Fibroblast of lung (primary cell): ENCODE data around the gene TACSTD2.

Source experiments
- EZH2 ChIP-seq: IDR thresholded peaks from 2 replicates; pipeline ENCODE4 v1.5.1; 2012; ENCODE audit warnings: low read length, control low read depth, mild to moderate bottlenecking; ENCODE audit errors: missing control alignments
- TF ChIP-seq, protein P1 (sequence below), 2 donors: IDR thresholded peaks in 1 of 2; conservative IDR thresholded peaks in 1 of 2; 1 replicate in 1 of 2; 2 replicates in 1 of 2; pipeline ENCODE4 v1.5.1; 2011 to 2012; ENCODE audit warnings: low read length in 2 of 2, control low read depth in 1 of 2, inconsistent platforms in 1 of 2, low read depth in 1 of 2, mild to moderate bottlenecking in 1 of 2

DNA sequence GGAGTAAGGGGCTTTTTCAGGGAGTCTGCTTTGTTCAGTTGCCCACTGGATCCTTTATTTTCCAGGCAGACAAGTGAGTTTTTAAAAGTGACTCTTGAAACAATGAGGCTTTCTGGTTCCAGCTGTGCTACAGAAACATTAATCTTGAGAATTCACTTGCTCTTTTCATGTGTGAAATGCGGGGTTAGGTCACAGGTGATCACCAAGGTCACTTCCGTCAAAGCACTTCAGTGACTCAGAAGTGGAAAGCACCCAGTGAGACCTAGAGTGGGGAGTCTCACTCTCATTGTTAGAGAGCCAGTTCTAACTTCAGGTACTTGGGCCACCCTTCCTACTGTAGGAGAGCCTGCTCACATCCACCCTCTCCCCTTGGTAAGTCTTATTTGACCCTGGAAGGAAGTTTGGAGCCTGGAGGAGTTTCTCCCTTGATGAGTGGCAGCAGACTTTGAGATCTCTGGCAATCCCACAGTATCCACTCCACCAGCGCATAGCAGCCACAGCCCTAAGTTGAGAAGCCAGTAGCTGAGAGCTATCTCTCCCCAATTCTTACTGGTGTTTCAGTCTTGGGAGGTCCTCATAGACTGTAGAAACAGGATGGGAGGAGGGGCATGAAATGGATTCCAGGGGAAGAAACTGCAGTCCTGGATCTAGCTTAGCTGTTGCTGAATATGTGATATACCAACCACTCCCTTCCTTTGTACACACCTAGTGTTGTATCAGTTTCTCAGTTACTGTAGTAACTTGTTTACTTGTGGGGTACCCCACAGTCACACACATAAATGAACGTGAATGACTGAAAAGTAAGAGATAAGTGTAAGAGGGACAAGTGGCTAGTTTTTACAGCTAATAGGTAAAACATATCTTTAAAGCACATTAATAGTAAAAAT, 3.1 kb downstream of the TACSTD2 start:
- TF ChIP-seq, protein P1, sequence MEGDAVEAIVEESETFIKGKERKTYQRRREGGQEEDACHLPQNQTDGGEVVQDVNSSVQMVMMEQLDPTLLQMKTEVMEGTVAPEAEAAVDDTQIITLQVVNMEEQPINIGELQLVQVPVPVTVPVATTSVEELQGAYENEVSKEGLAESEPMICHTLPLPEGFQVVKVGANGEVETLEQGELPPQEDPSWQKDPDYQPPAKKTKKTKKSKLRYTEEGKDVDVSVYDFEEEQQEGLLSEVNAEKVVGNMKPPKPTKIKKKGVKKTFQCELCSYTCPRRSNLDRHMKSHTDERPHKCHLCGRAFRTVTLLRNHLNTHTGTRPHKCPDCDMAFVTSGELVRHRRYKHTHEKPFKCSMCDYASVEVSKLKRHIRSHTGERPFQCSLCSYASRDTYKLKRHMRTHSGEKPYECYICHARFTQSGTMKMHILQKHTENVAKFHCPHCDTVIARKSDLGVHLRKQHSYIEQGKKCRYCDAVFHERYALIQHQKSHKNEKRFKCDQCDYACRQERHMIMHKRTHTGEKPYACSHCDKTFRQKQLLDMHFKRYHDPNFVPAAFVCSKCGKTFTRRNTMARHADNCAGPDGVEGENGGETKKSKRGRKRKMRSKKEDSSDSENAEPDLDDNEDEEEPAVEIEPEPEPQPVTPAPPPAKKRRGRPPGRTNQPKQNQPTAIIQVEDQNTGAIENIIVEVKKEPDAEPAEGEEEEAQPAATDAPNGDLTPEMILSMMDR (conservative IDR thresholded peaks at IDR 0.05 in 1 of 2, IDR thresholded peaks at IDR 0.05 in 1 of 2; ENCODE audit: low read depth in 1 of 2, low read length in 2 of 2): no peak
- TF ChIP-seq EZH2: no peak
